DOHH2 (cell line): ENCODE measurements around the gene NDUFS7.

Source experiments
- H3F3A ChIP-seq: fragments of 200-600 bp; sonication (generic), shearing (Covaris generic); 2 replicates; pipeline ENCODE4 v1.6.0; 2016; ENCODE audit warnings: antibody characterized with exemption, mild to moderate bottlenecking; ENCODE audit not compliant: control insufficient read depth, insufficient read depth
- H3K27ac ChIP-seq: fragments of 200-600 bp; sonication (generic); 2 replicates; pipeline ENCODE4 v1.5.1; 2014; ENCODE audit warnings: low read depth, mild to moderate bottlenecking, low read length, moderate library complexity
- H3K27me3 ChIP-seq: fragments of 200-600 bp; sonication (generic); 2 replicates; pipeline ENCODE4 v1.6.1; 2014; ENCODE audit warnings: mild to moderate bottlenecking, low read length, mixed read lengths; ENCODE audit not compliant: control insufficient read depth
- H3K36me3 ChIP-seq: fragments of 200-600 bp; sonication (generic); 2 replicates; pipeline ENCODE4 v1.6.1; 2014; ENCODE audit warnings: mild to moderate bottlenecking, low read length, moderate library complexity, mixed read lengths; ENCODE audit not compliant: control insufficient read depth
- H3K4me1 ChIP-seq: fragments of 200-600 bp; sonication (generic); 2 replicates; pipeline ENCODE4 v1.6.1; 2014; ENCODE audit warnings: mild to moderate bottlenecking, low read length, mixed read lengths; ENCODE audit not compliant: control insufficient read depth
- H3K4me2 ChIP-seq: fragments of 200-600 bp; sonication (generic); 2 replicates; pipeline ENCODE4 v1.6.0; 2014; ENCODE audit warnings: mild to moderate bottlenecking, low read length, moderate library complexity
- H3K4me3 ChIP-seq: fragments of 200-600 bp; sonication (generic); 2 replicates; pipeline ENCODE4 v1.5.1; 2014; ENCODE audit warnings: mild to moderate bottlenecking, low read length, mixed read lengths
- H3K79me2 ChIP-seq: fragments of 200-600 bp; sonication (generic); 2 replicates; pipeline ENCODE4 v1.6.1; 2014; ENCODE audit warnings: mild to moderate bottlenecking, low read length, mixed read lengths; ENCODE audit not compliant: control insufficient read depth
- H3K9me2 ChIP-seq: fragments of 200-600 bp; sonication (generic); replicated peaks from 2 replicates; pipeline ENCODE4 v1.6.1; 2014; ENCODE audit warnings: mild to moderate bottlenecking, low read length, mixed read lengths; ENCODE audit not compliant: control insufficient read depth
- H3K9me3 ChIP-seq: fragments of 200-600 bp; sonication (generic); 2 replicates; pipeline ENCODE4 v1.6.1; 2014; ENCODE audit warnings: antibody characterized with exemption, low read length, mixed read lengths; ENCODE audit not compliant: control insufficient read depth, insufficient read depth
- H4K20me1 ChIP-seq: fragments of 200-600 bp; sonication (generic); 2 replicates; pipeline ENCODE4 v1.6.0; 2014; ENCODE audit warnings: low read depth, mild to moderate bottlenecking, antibody characterized with exemption, low read length, moderate library complexity; ENCODE audit not compliant: control insufficient read depth, insufficient read depth
- CTCF ChIP-seq: fragments of 200-600 bp; sonication (generic); IDR thresholded peaks from one replicate; pipeline ENCODE4 v1.5.1; 2014; ENCODE audit warnings: antibody characterized with exemption, mild to moderate bottlenecking, low read depth, low read length; ENCODE audit not compliant: poor library complexity, severe bottlenecking
- EZH2phosphoT487 ChIP-seq: fragments of 200-600 bp; sonication (generic); IDR thresholded peaks from 2 replicates; pipeline ENCODE4 v1.6.1; 2017; ENCODE audit warnings: borderline replicate concordance, mild to moderate bottlenecking, antibody characterized with exemption, low read length, moderate library complexity, mixed read lengths

NDUFS7 gene

GRCh38 chr19:1433119-1434039 is 49.7 kb downstream of the NDUFS7 start:
- Histone ChIP-seq H3K27ac (no peak overlapping the region), H3K4me3 (no peak overlapping the region), H3K79me2 (peaks cover 2% of the 10 kb centered on the region), H3F3A (peaks cover 14% of the 10 kb centered on the region), H3K27me3 (no peaks in the 10 kb centered on the region), H3K4me1 (peaks cover 12% of the 10 kb centered on the region), H3K4me2 (no peak overlapping the region), H3K36me3 (peaks cover 59% of the 10 kb centered on the region), H3K9me3 (no peaks in the 10 kb centered on the region), H3K9me2 (no peaks in the 10 kb centered on the region), H4K20me1 (no peaks in the 10 kb centered on the region)
- TF ChIP-seq CTCF (no peak), EZH2phosphoT487 (no peak)

GRCh38 chr19:1434040-1434366 is 50.3 kb downstream of the NDUFS7 start:
- Histone ChIP-seq H3K4me2 (no peak overlapping the region), H3K4me3 (no peak overlapping the region), H3F3A (peaks cover 16% of the 10 kb centered on the region), H3K27me3 (no peaks in the 10 kb centered on the region), H3K27ac (no peak overlapping the region), H3K9me2 (no peaks in the 10 kb centered on the region), H3K9me3 (no peaks in the 10 kb centered on the region), H3K36me3 (peaks cover 59% of the 10 kb centered on the region), H3K4me1 (peaks cover 12% of the 10 kb centered on the region), H3K79me2 (peaks cover 9% of the 10 kb centered on the region), H4K20me1 (no peaks in the 10 kb centered on the region)
- no peak for TF ChIP-seq EZH2phosphoT487

- TF ChIP-seq CTCF = no peak
- no peak for TF ChIP-seq EZH2phosphoT487
- Histone ChIP-seq H3K4me3 (no peak overlapping the region), H3K4me1 (peaks cover 17% of the 10 kb centered on the region), H3K79me2 (peaks cover 15% of the 10 kb centered on the region), H3K27ac (no peak overlapping the region), H3K9me3 (no peaks in the 10 kb centered on the region), H3K4me2 (no peak overlapping the region), H3K36me3 (peaks cover 59% of the 10 kb centered on the region), H3F3A (peaks cover 22% of the 10 kb centered on the region), H3K9me2 (no peaks in the 10 kb centered on the region), H3K27me3 (no peaks in the 10 kb centered on the region), H4K20me1 (peaks cover 5% of the 10 kb centered on the region)
Observed at GRCh38 chr19:1434577-1435060, 50.9 kb downstream of the NDUFS7 start.

GRCh38 chr19:1435378-1435989 is 51.8 kb downstream of the NDUFS7 start:
- no peak overlapping the region for H3K27ac ChIP-seq
- H3K79me2 ChIP-seq = peaks cover 23% of the 10 kb centered on the region
- H4K20me1 ChIP-seq = peaks cover 12% of the 10 kb centered on the region
- H3K9me3 ChIP-seq = no peaks in the 10 kb centered on the region
- H3K4me2 ChIP-seq = no peak overlapping the region
- no peaks in the 10 kb centered on the region for H3K9me2 ChIP-seq
- no peak for TF ChIP-seq CTCF
- no peak for TF ChIP-seq EZH2phosphoT487
- peaks cover 28% of the 10 kb centered on the region for H3F3A ChIP-seq
- H3K27me3 ChIP-seq = no peaks in the 10 kb centered on the region
- peaks cover 60% of the 10 kb centered on the region for H3K36me3 ChIP-seq
- peaks cover 25% of the 10 kb centered on the region for H3K4me1 ChIP-seq
- H3K4me3 ChIP-seq = no peak overlapping the region
